ENCODE measurements around the gene PTPRM.

GRCh38 chr18:7779211-7779610 is 212.1 kb downstream of the PTPRM start:
- TF ChIP-seq EZH2 (IDR thresholded peaks at IDR 0.05; ENCODE audit: insufficient read depth, poor library complexity, severe bottlenecking) (no peak), EZH2phosphoT487 (IDR thresholded peaks at IDR 0.05; ENCODE audit: insufficient read depth, low read depth) (no peak)
